HEK293T (cell line): Measurements from ENCODE around the gene TMEM145.

Experiments used
- CTCF ChIA-PET: fragments of 350-600 bp; formaldehyde crosslinking; extraction: SDS; loops from one replicate; lab custom pipeline; 2021; ENCODE audit warnings: antibody characterized with exemption, inconsistent platforms; lab: Yijun Ruan, JAX
- POLR2A ChIA-PET: fragments of 350-600 bp; formaldehyde crosslinking; extraction: SDS; loops from one replicate; lab custom pipeline; 2020; ENCODE audit warnings: antibody characterized with exemption, inconsistent platforms; lab: Yijun Ruan, JAX
- DNase-seq: peaks from one replicate; pipeline ENCODE4 v3.0.0; 2012; ENCODE audit warnings: mixed read lengths; ENCODE audit errors: extremely low spot score
- ARNT ChIP-seq: fragments of 450-650 bp; IDR thresholded peaks from 2 replicates; pipeline ENCODE4 v1.6.1; 2017; ENCODE audit warnings: mild to moderate bottlenecking
- BHLHE40 ChIP-seq: fragments of 450-650 bp; IDR thresholded peaks from 2 replicates; pipeline ENCODE4 v1.6.1; 2016; ENCODE audit warnings: mild to moderate bottlenecking, moderate library complexity, borderline replicate concordance
- CTBP1 ChIP-seq: fragments of 450-650 bp; IDR thresholded peaks from 2 replicates; pipeline ENCODE4 v1.6.1; 2016; ENCODE audit warnings: borderline replicate concordance
- ELF4 ChIP-seq: fragments of 450-650 bp; IDR thresholded peaks from 2 replicates; pipeline ENCODE4 v1.6.1; 2017; ENCODE audit warnings: antibody characterized with exemption
- FOXA1 ChIP-seq: fragments of 450-650 bp; IDR thresholded peaks from 2 replicates; pipeline ENCODE4 v1.6.1; 2016; ENCODE audit warnings: mild to moderate bottlenecking
- FOXK2 ChIP-seq: fragments of 450-650 bp; IDR thresholded peaks from 2 replicates; pipeline ENCODE4 v1.6.1; 2016; ENCODE audit warnings: mild to moderate bottlenecking
- FOXM1 ChIP-seq: fragments of 450-650 bp; IDR thresholded peaks from 2 replicates; pipeline ENCODE4 v1.6.1; 2017; ENCODE audit warnings: mild to moderate bottlenecking, borderline replicate concordance
- HDGF ChIP-seq: fragments of 450-650 bp; IDR thresholded peaks from 2 replicates; pipeline ENCODE4 v1.6.1; 2017; ENCODE audit warnings: antibody characterized with exemption, borderline replicate concordance
- L3MBTL2 ChIP-seq: fragments of 450-650 bp; conservative IDR thresholded peaks from 2 replicates; pipeline ENCODE4 v1.6.1; 2016; ENCODE audit warnings: mild to moderate bottlenecking
- LEF1 ChIP-seq: fragments of 450-650 bp; IDR thresholded peaks from 2 replicates; pipeline ENCODE4 v1.6.1; 2017; ENCODE audit warnings: mild to moderate bottlenecking, borderline replicate concordance
- NFRKB ChIP-seq: fragments of 450-650 bp; IDR thresholded peaks from 2 replicates; pipeline ENCODE4 v1.6.1; 2016; ENCODE audit warnings: mild to moderate bottlenecking, moderate library complexity
- SP1 ChIP-seq: fragments of 450-650 bp; IDR thresholded peaks from 2 replicates; pipeline ENCODE4 v1.6.1; 2017
- SUZ12 ChIP-seq: fragments of 450-650 bp; IDR thresholded peaks from 2 replicates; pipeline ENCODE4 v1.6.1; 2016; ENCODE audit warnings: mild to moderate bottlenecking
- TARDBP ChIP-seq: fragments of 450-650 bp; IDR thresholded peaks from 2 replicates; pipeline ENCODE4 v1.6.1; 2016
- ZNF384 ChIP-seq: fragments of 450-650 bp; IDR thresholded peaks from 2 replicates; pipeline ENCODE4 v1.6.1; 2016
- TF ChIP-seq, protein P1 (sequence below): fragments of 450-650 bp; IDR thresholded peaks from 2 replicates; pipeline ENCODE4 v1.6.1; 2016

Gene TMEM145

DNA sequence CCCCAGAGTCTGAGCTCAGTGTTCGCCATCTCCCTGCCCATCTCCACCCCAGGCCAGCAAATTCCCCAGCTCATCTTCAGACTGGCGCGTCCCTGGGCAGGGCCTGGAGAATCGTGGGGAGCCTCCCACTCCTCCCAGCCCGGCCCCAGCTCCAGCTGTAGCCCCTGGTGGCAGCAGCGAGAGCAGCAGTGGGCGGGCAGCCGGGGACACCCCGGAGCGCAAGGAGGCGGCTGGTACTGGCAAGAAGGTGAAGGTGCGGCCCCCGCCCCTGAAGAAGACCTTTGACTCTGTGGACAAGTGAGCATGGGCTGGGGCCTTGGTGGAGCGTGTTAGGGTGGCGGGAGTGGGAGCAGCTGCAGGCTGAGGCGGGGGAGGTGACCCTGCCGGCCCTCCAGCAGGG is 19.6 kb upstream of the TMEM145 start:
- CTCF ChIA-PET = no interaction called here
- DNase-seq = no peak
- POLR2A ChIA-PET = interaction anchor here (1.0 kb wide), 1 partner anchor 50 kb away, joined by 3 read pairs; no protein-coding TSS in a partner anchor
- no peak for TF ChIP-seq FOXA1
- TF ChIP-seq SP1 = no peak
- TF ChIP-seq FOXK2 = no peak
- TF ChIP-seq NFRKB = no peak
- no peak for TF ChIP-seq TARDBP
- TF ChIP-seq HDGF = no peak
- TF ChIP-seq ELF4 = no peak
- TF ChIP-seq, protein P1, sequence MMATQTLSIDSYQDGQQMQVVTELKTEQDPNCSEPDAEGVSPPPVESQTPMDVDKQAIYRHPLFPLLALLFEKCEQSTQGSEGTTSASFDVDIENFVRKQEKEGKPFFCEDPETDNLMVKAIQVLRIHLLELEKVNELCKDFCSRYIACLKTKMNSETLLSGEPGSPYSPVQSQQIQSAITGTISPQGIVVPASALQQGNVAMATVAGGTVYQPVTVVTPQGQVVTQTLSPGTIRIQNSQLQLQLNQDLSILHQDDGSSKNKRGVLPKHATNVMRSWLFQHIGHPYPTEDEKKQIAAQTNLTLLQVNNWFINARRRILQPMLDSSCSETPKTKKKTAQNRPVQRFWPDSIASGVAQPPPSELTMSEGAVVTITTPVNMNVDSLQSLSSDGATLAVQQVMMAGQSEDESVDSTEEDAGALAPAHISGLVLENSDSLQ = no peak
- no peak for TF ChIP-seq L3MBTL2
- no peak for TF ChIP-seq BHLHE40
- no peak for TF ChIP-seq ZNF384
- no peak for TF ChIP-seq LEF1
- TF ChIP-seq CTBP1 = no peak
- no peak for TF ChIP-seq ARNT
- TF ChIP-seq FOXM1 = no peak
- TF ChIP-seq SUZ12 = no peak

DNA sequence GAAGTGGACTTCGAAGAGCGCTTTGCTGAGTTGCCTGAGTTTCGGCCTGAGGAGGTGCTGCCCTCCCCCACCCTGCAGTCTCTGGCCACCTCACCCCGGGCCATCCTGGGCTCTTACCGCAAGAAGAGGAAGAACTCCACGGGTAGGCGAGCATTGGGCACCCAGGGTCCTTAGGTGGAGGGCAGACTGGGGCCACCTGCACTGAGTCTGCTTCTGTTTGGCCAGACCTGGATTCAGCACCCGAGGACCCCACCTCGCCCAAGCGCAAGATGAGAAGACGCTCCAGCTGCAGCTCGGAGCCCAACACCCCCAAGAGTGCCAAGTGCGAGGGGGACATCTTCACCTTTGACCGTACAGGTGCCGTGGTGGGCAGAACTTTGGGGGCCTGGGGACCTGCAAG is 19.2 kb upstream of the TMEM145 start:
- TF ChIP-seq ARNT (no peak), L3MBTL2 (no peak), ELF4 (no peak), BHLHE40 (no peak), LEF1 (no peak), CTBP1 (no peak), SP1 (no peak)
- ChIA-PET CTCF (interaction anchor here (0.8 kb wide), 1 partner anchor 47 kb away, joined by 4 read pairs; no protein-coding TSS in a partner anchor), POLR2A (interaction anchor here (1.0 to 2.3 kb wide), 2 partner anchors 50 to 51 kb away, joined by 3 to 10 read pairs; partner anchors contain the start of gene GSK3A)
- DNase-seq = no peak

DNA sequence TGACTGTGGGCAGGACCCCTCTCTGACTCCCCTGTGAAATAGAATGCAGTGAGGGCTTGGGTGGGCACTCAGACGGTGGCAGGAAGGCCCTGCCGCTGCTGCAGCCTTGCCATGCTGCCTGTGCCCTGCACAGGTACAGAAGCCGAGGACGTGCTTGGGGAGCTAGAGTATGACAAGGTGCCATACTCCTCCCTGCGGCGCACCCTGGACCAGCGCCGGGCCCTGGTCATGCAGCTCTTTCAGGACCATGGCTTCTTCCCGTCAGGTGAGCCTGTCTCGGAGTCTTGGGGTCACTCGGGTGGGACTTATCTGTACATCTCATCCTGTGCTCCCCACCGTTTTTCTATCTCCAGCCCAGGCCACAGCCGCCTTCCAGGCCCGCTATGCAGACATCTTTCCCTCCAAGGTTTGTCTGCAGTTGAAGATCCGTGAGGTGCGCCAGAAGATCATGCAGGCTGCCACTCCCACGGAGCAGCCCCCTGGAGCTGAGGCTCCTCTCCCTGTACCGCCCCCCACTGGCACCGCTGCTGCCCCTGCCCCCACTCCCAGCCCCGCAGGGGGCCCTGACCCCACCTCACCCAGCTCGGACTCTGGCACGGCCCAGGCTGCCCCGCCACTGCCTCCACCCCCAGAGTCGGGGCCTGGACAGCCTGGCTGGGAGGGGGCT is 18.5 kb upstream of the TMEM145 start:
- no peak for TF ChIP-seq CTBP1
- TF ChIP-seq FOXM1 = no peak
- no peak for DNase-seq
- ChIA-PET CTCF (interaction anchor here (0.8 kb wide), 1 partner anchor 48 kb away, joined by 4 read pairs; no protein-coding TSS in a partner anchor), POLR2A (interaction anchor here (0.6 to 2.3 kb wide), 4 partner anchors 47 to 75 kb away, joined by 3 to 10 read pairs (median 3); partner anchors contain the start of genes GSK3A and ZNF526)

DNA sequence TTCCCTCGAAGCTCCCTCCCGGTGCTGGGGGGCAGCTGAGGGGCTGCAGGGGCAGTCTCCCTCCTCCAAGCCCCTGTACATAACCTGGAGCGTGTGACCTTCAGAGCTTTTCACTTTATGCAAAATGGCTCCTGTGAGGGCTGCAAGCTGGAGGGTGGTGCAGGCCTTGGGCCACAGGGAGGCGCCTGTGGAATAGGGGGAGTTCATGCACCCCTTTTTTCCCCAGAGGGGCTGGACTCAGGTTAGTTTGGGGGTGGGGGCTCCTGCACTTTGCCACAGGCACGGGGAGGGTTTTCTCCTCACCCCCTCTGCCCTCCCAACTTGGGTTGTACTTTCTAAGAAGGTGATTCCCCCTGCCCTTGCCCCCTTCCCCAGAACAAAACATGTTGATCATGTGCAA is 17.8 kb upstream of the TMEM145 start:
- TF ChIP-seq, protein P1 = no peak
- TF ChIP-seq ZNF384 (no peak), ELF4 (no peak), NFRKB (no peak)
- CTCF ChIA-PET = no interaction called here
- POLR2A ChIA-PET = interaction anchor here (0.6 to 2.3 kb wide), 5 partner anchors 48 to 82 kb away, joined by 3 to 10 read pairs (median 3); partner anchors contain the start of genes GSK3A and ZNF526
- DNase-seq = no peak

DNA sequence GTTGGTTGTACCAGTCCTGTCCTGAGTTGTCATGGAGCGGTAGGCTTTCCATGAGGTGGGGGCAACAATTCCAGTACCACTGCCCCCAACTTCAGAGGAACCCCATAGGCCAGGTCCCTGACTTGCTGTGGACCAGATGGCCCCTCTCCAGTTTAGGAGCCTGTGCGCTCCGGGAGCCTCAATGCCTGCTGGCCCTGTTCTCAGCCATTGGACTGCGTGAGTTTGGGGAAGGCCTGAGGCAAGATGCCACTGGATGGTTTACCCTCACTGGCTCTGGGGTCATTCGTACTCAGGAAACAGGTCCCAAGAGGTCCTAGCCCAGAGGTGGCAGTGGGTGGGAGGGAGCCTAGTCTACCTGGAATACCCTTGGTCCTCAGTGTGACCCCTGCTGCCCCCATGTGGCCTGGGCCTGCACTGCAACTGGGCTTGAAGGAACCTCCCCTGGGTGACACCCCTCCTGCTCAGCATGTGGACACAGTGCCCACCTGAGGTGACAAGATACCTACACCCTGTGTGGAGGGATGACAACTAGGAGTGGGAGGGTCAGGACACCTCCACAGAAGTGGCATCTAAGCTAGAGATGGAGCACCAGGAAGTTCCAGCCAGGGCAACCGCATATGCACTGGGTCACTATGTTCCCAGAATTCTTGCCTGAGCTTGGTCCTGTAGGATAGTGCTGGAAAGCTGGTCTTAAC is 17.1 kb upstream of the TMEM145 start:
- CTCF ChIA-PET = interaction anchor here (0.8 to 1.0 kb wide), 3 partner anchors 32 to 51 kb away, joined by 6 to 8 read pairs (median 6); no protein-coding TSS in a partner anchor
- DNase-seq = peak; percentile 77
- POLR2A ChIA-PET = interaction anchor here (0.6 to 2.3 kb wide), 3 partner anchors 53 to 81 kb away, joined by 3 to 10 read pairs (median 3); partner anchors contain the start of genes GSK3A and ZNF526
- TF ChIP-seq FOXA1 = no peak
- no peak for TF ChIP-seq LEF1
- TF ChIP-seq L3MBTL2 = no peak
- TF ChIP-seq ZNF384 = no peak
- TF ChIP-seq SUZ12 = no peak
- TF ChIP-seq HDGF = 0 out of 2 replicates have a peak, but pooled peaks have one; percentile 66

DNA sequence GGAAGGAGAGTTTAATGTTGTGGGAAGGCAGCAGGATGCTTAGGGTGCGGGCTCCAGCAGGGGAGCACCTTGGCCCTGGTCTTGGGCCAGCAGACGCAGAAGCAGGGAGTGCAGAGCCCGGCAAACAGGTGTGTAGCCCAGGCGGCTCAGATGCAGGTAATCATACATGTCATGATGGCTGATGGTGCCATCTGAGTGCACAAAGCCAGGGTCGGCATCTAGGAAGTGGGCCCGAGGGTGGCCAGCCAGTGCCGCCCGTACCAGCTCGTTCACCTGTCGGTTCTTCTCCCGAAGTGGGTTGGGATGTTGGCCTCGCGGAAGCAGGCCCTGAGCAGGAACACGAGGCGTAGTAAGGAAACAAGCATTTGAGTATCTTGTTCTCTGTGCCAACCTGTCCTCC is 16.1 kb upstream of the TMEM145 start:
- TF ChIP-seq FOXM1 (no peak), FOXA1 (no peak), ZNF384 (no peak), TARDBP (no peak), BHLHE40 (no peak), CTBP1 (no peak), ARNT (no peak), HDGF (no peak), SUZ12 (no peak), ELF4 (no peak), LEF1 (no peak), L3MBTL2 (no peak), NFRKB (no peak)
- TF ChIP-seq, protein P1 = no peak
- POLR2A ChIA-PET = interaction anchor here (0.7 kb wide), 1 partner anchor 51 kb away, joined by 3 read pairs; no protein-coding TSS in a partner anchor
- no peak for DNase-seq
- CTCF ChIA-PET = interaction anchor here (0.8 to 1.0 kb wide), 2 partner anchors 31 to 52 kb away, joined by 6 read pairs; no protein-coding TSS in a partner anchor
